SKM-1 (cell line): ENCODE results near the gene PXYLP1.
"Not testable (repeated sequence)": the region's sequence is repeated elsewhere in the genome, so short reads cannot be mapped to it uniquely, and the experiment has no call there.

Experiments
- DNase-seq: peaks from one replicate; lab custom pipeline; 2025; ENCODE audit not compliant: unreplicated experiment; lab: John Stamatoyannopoulos, UW

The PXYLP1 gene

GRCh38 chr3:141231101-141231951 lies at the start of gene PXYLP1:
PXYLP1 (plus strand) TSS chr3:141231825; CDS start chr3:141260176, 28,351 bp downstream.
- DNase-seq: peak; percentile 63

GRCh38 chr3:141183606-141184005 lies 48.0 kb upstream of the PXYLP1 start:
- no peak for DNase-seq

GRCh38 chr3:141184430-141184829 lies 47.2 kb upstream of the PXYLP1 start:
- no peak for DNase-seq

- DNase-seq: no peak
Observed at GRCh38 chr3:141191097-141191749, 40.4 kb upstream of the PXYLP1 start.

- peak; percentile 82 for DNase-seq
Observed at GRCh38 chr3:141192345-141192744, 39.3 kb upstream of the PXYLP1 start.

GRCh38 chr3:141193066-141193830 lies 38.4 kb upstream of the PXYLP1 start:
- DNase-seq: no peak

- DNase-seq: no peak
Observed at GRCh38 chr3:141201122-141201521, 30.5 kb upstream of the PXYLP1 start.

- no peak for DNase-seq
Observed at GRCh38 chr3:141202682-141203081, 28.9 kb upstream of the PXYLP1 start.

GRCh38 chr3:141203866-141204265 lies 27.8 kb upstream of the PXYLP1 start:
- DNase-seq: no peak

- no peak for DNase-seq
Observed at GRCh38 chr3:141204343-141204742, 27.3 kb upstream of the PXYLP1 start.

- not testable (repeated sequence) for DNase-seq
Observed at GRCh38 chr3:141211306-141211705, 20.3 kb upstream of the PXYLP1 start.

GRCh38 chr3:141212101-141212500 lies 19.5 kb upstream of the PXYLP1 start:
- no peak for DNase-seq

GRCh38 chr3:141212555-141212954 lies 19.1 kb upstream of the PXYLP1 start:
- no peak for DNase-seq

GRCh38 chr3:141216975-141217374 lies 14.7 kb upstream of the PXYLP1 start:
- DNase-seq: no peak

- DNase-seq: no peak
Observed at GRCh38 chr3:141217389-141217788, 14.2 kb upstream of the PXYLP1 start.

GRCh38 chr3:141218162-141218835 lies 13.3 kb upstream of the PXYLP1 start:
- peak; percentile 60 for DNase-seq

- no peak for DNase-seq
Observed at GRCh38 chr3:141218926-141219325, 12.7 kb upstream of the PXYLP1 start.

GRCh38 chr3:141223673-141224166 lies 7.9 kb upstream of the PXYLP1 start:
- no peak for DNase-seq

GRCh38 chr3:141225939-141226338 lies 5.7 kb upstream of the PXYLP1 start:
- DNase-seq: no peak

GRCh38 chr3:141227216-141227615 lies 4.4 kb upstream of the PXYLP1 start:
- DNase-seq: no peak

- DNase-seq: no peak
Observed at GRCh38 chr3:141227752-141228151, 3.9 kb upstream of the PXYLP1 start.
